Measurements from ENCODE around the gene TMEM145.
"Not testable (repeated sequence)": the region's sequence is repeated elsewhere in the genome, so short reads cannot be mapped to it uniquely, and the experiment has no call there.

TMEM145 gene

GRCh38 chr19:42313096-42313839 is at the start of gene TMEM145:
Gene TMEM145, plus strand, starts transcription at chr19:42313309. Its CDS starts 68 bp downstream, at chr19:42313377.
- peak; percentile 54 for DNase-seq (ENCODE audit: low read depth)

- DNase-seq (ENCODE audit: low read depth), result not testable (repeated sequence)
These were observed 47.0 kb upstream of the TMEM145 start for GRCh38 chr19:42266105-42266504.

- DNase-seq (ENCODE audit: low read depth), result not testable (repeated sequence)
These were observed 46.0 kb upstream of the TMEM145 start for GRCh38 chr19:42266928-42267603.

GRCh38 chr19:42267644-42268141 is 45.4 kb upstream of the TMEM145 start:
- DNase-seq (ENCODE audit: low read depth), result peak; percentile 48

GRCh38 chr19:42268142-42268703 is 44.9 kb upstream of the TMEM145 start:
- peak; percentile 99 for DNase-seq (ENCODE audit: low read depth)

- DNase-seq (ENCODE audit: low read depth), result peak; percentile 100
These were observed 44.2 kb upstream of the TMEM145 start, which contains the start of gene CIC for GRCh38 chr19:42268704-42269477. Gene CIC, plus strand, starts transcription at chr19:42269252. Its CDS starts 2,532 bp downstream, at chr19:42271784.

- DNase-seq (ENCODE audit: low read depth), result no peak
These were observed 43.4 kb upstream of the TMEM145 start for GRCh38 chr19:42269478-42270345.

- peak; percentile 66 for DNase-seq (ENCODE audit: low read depth)
These were observed 42.6 kb upstream of the TMEM145 start for GRCh38 chr19:42270346-42271044.

- no peak for DNase-seq (ENCODE audit: low read depth)
These were observed 42.1 kb upstream of the TMEM145 start for GRCh38 chr19:42271045-42271419.

GRCh38 chr19:42271861-42272534 is 41.1 kb upstream of the TMEM145 start:
- no peak for DNase-seq (ENCODE audit: low read depth)

- no peak for DNase-seq (ENCODE audit: low read depth)
These were observed 40.6 kb upstream of the TMEM145 start for GRCh38 chr19:42272535-42272897.

- DNase-seq (ENCODE audit: low read depth), result no peak
These were observed 40.1 kb upstream of the TMEM145 start for GRCh38 chr19:42272989-42273406.

- DNase-seq (ENCODE audit: low read depth), result no peak
These were observed 39.6 kb upstream of the TMEM145 start for GRCh38 chr19:42273407-42274064.

- DNase-seq (ENCODE audit: low read depth), result no peak
These were observed 38.9 kb upstream of the TMEM145 start for GRCh38 chr19:42274065-42274682.

GRCh38 chr19:42275103-42275502 is 38.0 kb upstream of the TMEM145 start:
- DNase-seq (ENCODE audit: low read depth), result no peak

- no peak for DNase-seq (ENCODE audit: low read depth)
These were observed 37.6 kb upstream of the TMEM145 start for GRCh38 chr19:42275517-42275916.

- DNase-seq (ENCODE audit: low read depth), result no peak
These were observed 36.8 kb upstream of the TMEM145 start for GRCh38 chr19:42276284-42276683.

GRCh38 chr19:42276821-42277220 is 36.3 kb upstream of the TMEM145 start:
- DNase-seq (ENCODE audit: low read depth), result no peak

Measured in iris pigment epithelial cell (primary cell).